Measurements from ENCODE around the gene PSD4. TPM values are rescaled to one million over a fixed set of nuclear protein-coding genes. Genes with fewer than 3 reads are reported as not detected.

The PSD4 gene
- polyA plus RNA-seq, 2 donors: 18.1 to 32.6 TPM

GRCh38 chr2:113203217-113203530, 29.4 kb downstream of the PSD4 start:
- Histone ChIP-seq H3K4me3 (ENCODE audit: low read depth in 1 of 2, low read length in 2 of 2) (no peak overlapping the region), H3K36me3 (ENCODE audit: control insufficient read depth in 2 of 2, insufficient read depth in 2 of 2, low read length in 1 of 2) (peaks cover 0 to 15% of the 10 kb centered on the region in 2 donors), H3K27me3 (ENCODE audit: control insufficient read depth in 1 of 2, insufficient read depth in 2 of 2, low read length in 2 of 2) (no peaks in the 10 kb centered on the region), H3K9me3 (ENCODE audit: control insufficient read depth in 2 of 2, insufficient read depth in 1 of 2, low read depth in 1 of 2, low read length in 1 of 2) (no peaks in the 10 kb centered on the region), H3K27ac (ENCODE audit: low read depth in 2 of 2, low read length in 1 of 2) (no peak overlapping the region), H3K4me1 (ENCODE audit: control insufficient read depth in 2 of 2, insufficient read depth in 2 of 2, low read length in 1 of 2) (peaks cover 0 to 18% of the 10 kb centered on the region in 2 donors)

DNA sequence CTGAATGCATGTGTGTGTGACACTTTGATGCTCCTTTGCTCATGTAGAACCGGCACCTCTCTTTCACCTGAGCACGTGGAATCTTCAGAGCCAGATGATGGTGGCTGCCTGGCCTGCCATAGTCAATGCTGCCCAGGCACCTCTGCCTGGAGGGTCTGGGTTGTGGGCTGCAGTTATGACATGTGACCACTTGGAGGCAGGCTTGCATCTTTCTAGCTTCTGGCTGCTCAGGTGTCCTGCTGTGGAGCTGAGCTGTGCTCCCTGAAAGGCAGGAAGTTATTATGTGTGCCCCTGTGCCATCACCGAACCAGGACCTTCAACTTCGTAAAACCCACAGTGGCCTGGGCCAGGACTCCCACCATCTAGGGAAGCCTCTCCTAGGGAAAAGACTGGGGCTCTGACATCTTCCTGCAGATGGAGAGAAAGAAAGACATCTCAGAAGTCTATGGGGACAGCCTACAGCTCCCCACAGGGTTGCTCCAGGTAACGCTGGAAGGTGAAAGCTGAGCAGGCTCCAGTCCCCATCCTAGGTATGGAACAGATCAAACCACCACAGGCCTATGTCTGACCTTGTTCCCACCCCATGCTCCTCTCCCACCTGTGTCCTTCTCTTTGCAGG, 30.2 kb downstream of the PSD4 start:
- Histone ChIP-seq H3K9me3 (ENCODE audit: control insufficient read depth in 2 of 2, insufficient read depth in 1 of 2, low read depth in 1 of 2, low read length in 1 of 2) (no peaks in the 10 kb centered on the region), H3K27ac (ENCODE audit: low read depth in 2 of 2, low read length in 1 of 2) (peak overlapping the region; percentile 29 to 51), H3K27me3 (ENCODE audit: control insufficient read depth in 1 of 2, insufficient read depth in 2 of 2, low read length in 2 of 2) (no peaks in the 10 kb centered on the region), H3K4me1 (ENCODE audit: control insufficient read depth in 2 of 2, insufficient read depth in 2 of 2, low read length in 1 of 2) (peaks cover 0 to 16% of the 10 kb centered on the region in 2 donors), H3K36me3 (ENCODE audit: control insufficient read depth in 2 of 2, insufficient read depth in 2 of 2, low read length in 1 of 2) (peaks cover 0 to 15% of the 10 kb centered on the region in 2 donors), H3K4me3 (ENCODE audit: low read depth in 1 of 2, low read length in 2 of 2) (no peak overlapping the region)
- whole genome bisulfite sequencing, 2 donors: 20 to 29% methylated on average over 5 of the region's 5 CpGs

DNA sequence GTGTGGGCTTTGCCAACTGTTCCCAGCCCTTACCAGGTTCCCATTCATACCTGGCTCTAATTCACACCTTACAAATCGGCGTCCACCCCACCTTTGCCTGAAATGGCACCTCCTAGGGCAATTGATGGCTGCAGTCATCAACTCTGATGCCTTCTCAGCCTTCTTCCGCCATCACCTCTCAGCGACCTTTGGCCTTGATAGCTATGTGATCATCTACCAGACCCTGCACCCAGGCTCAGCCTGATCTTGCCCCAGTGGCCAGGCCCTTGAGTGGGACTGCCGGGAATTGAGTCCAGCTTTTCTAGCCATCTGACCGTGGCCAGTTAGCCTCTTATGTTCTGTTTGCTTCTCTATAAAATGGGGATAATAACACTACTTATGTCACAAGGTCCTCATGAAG, 32.5 kb downstream of the PSD4 start:
- H3K27ac ChIP-seq (ENCODE audit: low read depth in 2 of 2, low read length in 1 of 2): no peak overlapping the region
- H3K4me1 ChIP-seq (ENCODE audit: control insufficient read depth in 2 of 2, insufficient read depth in 2 of 2, low read length in 1 of 2): peaks cover 4 to 21% of the 10 kb centered on the region in 2 donors
- H3K9me3 ChIP-seq (ENCODE audit: control insufficient read depth in 2 of 2, insufficient read depth in 1 of 2, low read depth in 1 of 2, low read length in 1 of 2): no peaks in the 10 kb centered on the region
- WGBS, 2 donors: 70 to 93% methylated on average over 6 of the region's 6 CpGs
- H3K36me3 ChIP-seq (ENCODE audit: control insufficient read depth in 2 of 2, insufficient read depth in 2 of 2, low read length in 1 of 2): peaks cover 0 to 10% of the 10 kb centered on the region in 2 donors
- no peak overlapping the region for H3K4me3 ChIP-seq (ENCODE audit: low read depth in 1 of 2, low read length in 2 of 2)
- no peaks in the 10 kb centered on the region for H3K27me3 ChIP-seq (ENCODE audit: control insufficient read depth in 1 of 2, insufficient read depth in 2 of 2, low read length in 2 of 2)

- H3K4me1 ChIP-seq (ENCODE audit: control insufficient read depth in 2 of 2, insufficient read depth in 2 of 2, low read length in 1 of 2): peaks cover 4 to 23% of the 10 kb centered on the region in 2 donors
- H3K9me3 ChIP-seq (ENCODE audit: control insufficient read depth in 2 of 2, insufficient read depth in 1 of 2, low read depth in 1 of 2, low read length in 1 of 2): no peaks in the 10 kb centered on the region
- peaks cover 0 to 6% of the 10 kb centered on the region in 2 donors for H3K36me3 ChIP-seq (ENCODE audit: control insufficient read depth in 2 of 2, insufficient read depth in 2 of 2, low read length in 1 of 2)
- no peak overlapping the region for H3K4me3 ChIP-seq (ENCODE audit: low read depth in 1 of 2, low read length in 2 of 2)
- H3K27ac ChIP-seq (ENCODE audit: low read depth in 2 of 2, low read length in 1 of 2): no peak overlapping the region
- 71 to 81% methylated on average over 2 of the region's 2 CpGs for WGBS, 2 donors
- H3K27me3 ChIP-seq (ENCODE audit: control insufficient read depth in 1 of 2, insufficient read depth in 2 of 2, low read length in 2 of 2): no peaks in the 10 kb centered on the region
Measured at GRCh38 chr2:113207021-113207420, 33.2 kb downstream of the PSD4 start.

- Histone ChIP-seq H3K4me1 (ENCODE audit: control insufficient read depth in 2 of 2, insufficient read depth in 2 of 2, low read length in 1 of 2) (peaks cover 4 to 21% of the 10 kb centered on the region in 2 donors), H3K27me3 (ENCODE audit: control insufficient read depth in 1 of 2, insufficient read depth in 2 of 2, low read length in 2 of 2) (no peaks in the 10 kb centered on the region), H3K9me3 (ENCODE audit: control insufficient read depth in 2 of 2, insufficient read depth in 1 of 2, low read depth in 1 of 2, low read length in 1 of 2) (no peaks in the 10 kb centered on the region), H3K27ac (ENCODE audit: low read depth in 2 of 2, low read length in 1 of 2) (no peak overlapping the region), H3K36me3 (ENCODE audit: control insufficient read depth in 2 of 2, insufficient read depth in 2 of 2, low read length in 1 of 2) (no peaks in the 10 kb centered on the region), H3K4me3 (ENCODE audit: low read depth in 1 of 2, low read length in 2 of 2) (no peak overlapping the region)
- 91 to 97% methylated on average over 5 of the region's 5 CpGs for WGBS, 2 donors
Measured at GRCh38 chr2:113208396-113208795, 34.6 kb downstream of the PSD4 start.

DNA sequence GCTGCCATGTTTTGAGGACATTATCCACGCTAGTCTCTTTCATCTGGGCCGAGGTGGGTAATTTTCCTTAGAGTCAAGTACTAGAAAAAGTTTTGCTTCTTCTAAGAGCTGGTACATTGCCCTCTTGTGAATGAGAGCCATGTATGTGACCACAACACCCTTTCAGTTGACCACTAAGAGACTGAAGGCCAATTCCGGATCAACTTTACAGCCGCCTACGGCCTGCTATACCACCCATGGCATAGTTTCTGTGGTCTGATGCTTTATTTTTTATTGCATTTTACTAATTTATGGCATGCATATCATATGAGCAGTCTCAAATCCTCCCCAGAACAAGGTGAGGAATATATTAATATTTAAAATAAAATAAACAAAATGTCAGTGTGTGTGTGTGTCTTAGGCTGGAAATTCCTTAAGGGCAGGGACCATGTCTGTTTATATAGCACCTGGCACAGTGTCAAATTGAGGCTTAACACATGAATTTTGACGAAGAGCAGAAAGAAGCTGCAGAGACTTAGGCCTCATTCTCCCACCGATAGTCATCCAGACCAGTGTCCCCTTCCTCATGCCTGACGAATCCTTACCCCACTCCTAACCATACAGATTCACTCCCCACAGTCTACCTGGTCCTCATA, 35.4 kb downstream of the PSD4 start:
- no peaks in the 10 kb centered on the region for H3K36me3 ChIP-seq (ENCODE audit: control insufficient read depth in 2 of 2, insufficient read depth in 2 of 2, low read length in 1 of 2)
- no peak overlapping the region for H3K4me3 ChIP-seq (ENCODE audit: low read depth in 1 of 2, low read length in 2 of 2)
- H3K27ac ChIP-seq (ENCODE audit: low read depth in 2 of 2, low read length in 1 of 2): peak overlapping the region; percentile 84 to 88
- H3K4me1 ChIP-seq (ENCODE audit: control insufficient read depth in 2 of 2, insufficient read depth in 2 of 2, low read length in 1 of 2): peaks cover 5 to 24% of the 10 kb centered on the region in 2 donors
- H3K9me3 ChIP-seq (ENCODE audit: control insufficient read depth in 2 of 2, insufficient read depth in 1 of 2, low read depth in 1 of 2, low read length in 1 of 2): no peaks in the 10 kb centered on the region
- 66 to 73% methylated on average over 8 of the region's 8 CpGs for WGBS, 2 donors
- no peaks in the 10 kb centered on the region for H3K27me3 ChIP-seq (ENCODE audit: control insufficient read depth in 1 of 2, insufficient read depth in 2 of 2, low read length in 2 of 2)

DNA sequence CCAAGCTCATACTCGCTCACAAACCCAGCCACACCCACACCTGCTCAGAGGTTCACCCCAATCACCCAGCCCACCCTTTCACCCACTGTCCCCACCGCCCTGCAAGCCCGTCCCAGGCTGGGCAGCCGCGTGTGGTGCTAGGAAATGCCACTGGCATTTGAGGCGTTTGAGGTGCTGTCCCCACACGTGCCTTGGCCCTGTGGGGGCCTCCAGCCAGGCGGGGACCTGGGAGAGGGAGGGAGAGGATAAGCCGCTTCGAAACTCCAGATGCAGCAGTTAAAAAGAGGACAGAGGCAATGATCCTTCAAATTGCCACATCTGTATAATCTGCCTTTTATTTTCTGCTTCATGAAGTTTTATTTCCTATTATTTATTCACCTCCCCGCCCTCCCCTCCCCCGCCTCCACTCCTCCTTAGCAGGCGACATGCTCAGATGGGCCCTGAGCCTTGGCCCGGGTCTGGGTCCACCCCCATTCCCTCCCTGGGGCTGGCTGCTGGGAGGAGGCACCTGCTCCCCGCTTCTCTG, 35.9 kb downstream of the PSD4 start:
- H3K4me1 ChIP-seq (ENCODE audit: control insufficient read depth in 2 of 2, insufficient read depth in 2 of 2, low read length in 1 of 2): peaks cover 6 to 25% of the 10 kb centered on the region in 2 donors
- no peaks in the 10 kb centered on the region for H3K9me3 ChIP-seq (ENCODE audit: control insufficient read depth in 2 of 2, insufficient read depth in 1 of 2, low read depth in 1 of 2, low read length in 1 of 2)
- H3K27me3 ChIP-seq (ENCODE audit: control insufficient read depth in 1 of 2, insufficient read depth in 2 of 2, low read length in 2 of 2): no peaks in the 10 kb centered on the region
- no peak overlapping the region for H3K4me3 ChIP-seq (ENCODE audit: low read depth in 1 of 2, low read length in 2 of 2)
- H3K27ac ChIP-seq (ENCODE audit: low read depth in 2 of 2, low read length in 1 of 2): peak overlapping the region; percentile 85 to 88
- 55 to 67% methylated on average over 15 of the region's 15 CpGs for WGBS, 2 donors
- no peaks in the 10 kb centered on the region for H3K36me3 ChIP-seq (ENCODE audit: control insufficient read depth in 2 of 2, insufficient read depth in 2 of 2, low read length in 1 of 2)

- H3K27ac ChIP-seq (ENCODE audit: low read depth in 2 of 2, low read length in 1 of 2): peak overlapping the region; percentile 84 to 88
- H3K4me3 ChIP-seq (ENCODE audit: low read depth in 1 of 2, low read length in 2 of 2): no peak overlapping the region
- no peaks in the 10 kb centered on the region for H3K36me3 ChIP-seq (ENCODE audit: control insufficient read depth in 2 of 2, insufficient read depth in 2 of 2, low read length in 1 of 2)
- 51 to 64% methylated on average over 13 of the region's 13 CpGs for WGBS, 2 donors
- H3K27me3 ChIP-seq (ENCODE audit: control insufficient read depth in 1 of 2, insufficient read depth in 2 of 2, low read length in 2 of 2): no peaks in the 10 kb centered on the region
- no peaks in the 10 kb centered on the region for H3K9me3 ChIP-seq (ENCODE audit: control insufficient read depth in 2 of 2, insufficient read depth in 1 of 2, low read depth in 1 of 2, low read length in 1 of 2)
- peaks cover 6 to 25% of the 10 kb centered on the region in 2 donors for H3K4me1 ChIP-seq (ENCODE audit: control insufficient read depth in 2 of 2, insufficient read depth in 2 of 2, low read length in 1 of 2)
Measured at GRCh38 chr2:113211226-113212105, 37.7 kb downstream of the PSD4 start.

DNA sequence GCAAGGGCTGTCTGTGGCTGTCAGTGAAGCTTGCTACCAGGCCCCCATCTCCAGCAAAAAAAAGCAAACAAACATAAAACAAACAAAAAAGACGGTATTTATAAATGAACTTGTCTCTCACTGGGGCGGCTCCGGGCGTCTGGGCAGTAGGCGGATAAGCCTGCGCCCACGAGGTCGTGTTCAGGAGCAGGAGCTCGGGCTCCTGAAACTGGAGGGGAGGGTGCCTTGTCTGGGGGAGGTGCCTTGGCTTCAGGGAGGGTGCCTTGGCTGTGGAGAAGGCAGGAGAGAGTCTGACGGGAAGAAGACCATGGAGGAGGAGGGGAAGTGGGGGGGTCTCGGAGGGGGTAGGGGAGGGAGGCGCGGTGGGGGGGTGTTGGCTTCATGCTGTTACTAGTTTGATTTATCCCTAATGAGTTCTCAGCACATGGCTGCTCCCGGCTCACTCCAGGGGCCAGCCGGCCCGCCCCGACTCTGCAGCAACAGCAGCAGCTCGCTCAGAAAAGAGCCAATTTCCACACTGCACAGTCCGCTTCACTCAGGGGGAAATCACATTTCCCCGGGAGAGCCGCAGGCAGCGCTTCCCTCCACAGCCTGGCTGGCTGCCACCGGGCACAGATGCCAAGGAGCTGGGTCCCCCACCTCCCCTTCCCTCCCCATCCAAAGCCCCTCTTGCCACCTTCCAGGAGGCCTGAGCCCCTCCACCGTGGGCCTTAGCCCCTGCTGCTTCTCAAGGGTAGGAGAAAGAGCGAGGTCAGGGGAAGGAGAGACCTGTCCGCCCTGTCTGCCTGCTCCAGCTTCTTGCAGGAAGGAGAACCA, 38.7 kb downstream of the PSD4 start:
- H3K27me3 ChIP-seq (ENCODE audit: control insufficient read depth in 1 of 2, insufficient read depth in 2 of 2, low read length in 2 of 2): no peaks in the 10 kb centered on the region
- no peaks in the 10 kb centered on the region for H3K36me3 ChIP-seq (ENCODE audit: control insufficient read depth in 2 of 2, insufficient read depth in 2 of 2, low read length in 1 of 2)
- H3K4me3 ChIP-seq (ENCODE audit: low read depth in 1 of 2, low read length in 2 of 2): no peak overlapping the region
- no peaks in the 10 kb centered on the region for H3K9me3 ChIP-seq (ENCODE audit: control insufficient read depth in 2 of 2, insufficient read depth in 1 of 2, low read depth in 1 of 2, low read length in 1 of 2)
- H3K27ac ChIP-seq (ENCODE audit: low read depth in 2 of 2, low read length in 1 of 2): peak overlapping the region; percentile 84 to 88
- 27 to 28% methylated on average over 26 of the region's 26 CpGs for WGBS, 2 donors
- H3K4me1 ChIP-seq (ENCODE audit: control insufficient read depth in 2 of 2, insufficient read depth in 2 of 2, low read length in 1 of 2): peaks cover 6 to 26% of the 10 kb centered on the region in 2 donors
